Endothelial cell of umbilical vein (primary cell): ENCODE measurements around the gene PRKAG2. TPM values are rescaled to one million over a fixed set of nuclear protein-coding genes. Genes with fewer than 3 reads are reported as not detected.

Source experiments
- BruUV-seq: library from RNA; stranded (reverse); fragments of 400-500 nt; replicated peaks from 2 replicates; lab custom pipeline; 2021; lab: Mats Ljungman, UMichigan
- CTCF ChIA-PET: fragments of 300-600, 350-600 bp; sonication (Branson Sonifier 250); formaldehyde crosslinking; loops from one replicate; lab custom pipeline; 2021; ENCODE audit warnings: antibody characterized with exemption, inconsistent platforms; lab: Charles Lee
- POLR2A ChIA-PET: fragments of 300-600, 350-600 bp; sonication (Branson Sonifier 250); formaldehyde crosslinking; loops from one replicate; lab custom pipeline; 2021; ENCODE audit warnings: antibody characterized with exemption, inconsistent platforms; lab: Charles Lee
- DNase-seq: peaks from one replicate; pipeline ENCODE4 v3.0.0-alpha.2; 2011; ENCODE audit warnings: low read depth, low spot score
- FAIRE-seq: peaks from 2 replicates; lab custom pipeline; 2011; peaks lifted over from hg19 to GRCh38; lab: Jason Lieb, UNC
- H2AFZ ChIP-seq: 2 replicates; pipeline ENCODE4 v1.6.0; 2012; ENCODE audit warnings: low read depth, low read length, control low read depth, inconsistent platforms
- H3K27ac ChIP-seq: 2 replicates; pipeline ENCODE4 v1.5.1; 2011; ENCODE audit warnings: low read depth, mild to moderate bottlenecking, control low read depth, low read length, moderate library complexity; ENCODE audit not compliant: insufficient read depth
- H3K27me3 ChIP-seq, 2 experiments: 2 replicates each; pipeline versions ENCODE4 v1.6.0 to v1.6.1; 2011; ENCODE audit warnings: low read length in 2 of 2, mixed read lengths in 1 of 2; ENCODE audit not compliant: control insufficient read depth in 2 of 2, insufficient read depth in 2 of 2
- H3K36me3 ChIP-seq, 2 experiments: 2 replicates in 1 of 2; 3 replicates in 1 of 2; pipeline ENCODE4 v1.5.1; 2011; ENCODE audit warnings: low read length in 2 of 2, mild to moderate bottlenecking in 1 of 2, moderate library complexity in 1 of 2; ENCODE audit not compliant: control insufficient read depth in 2 of 2, insufficient read depth in 2 of 2; ENCODE audit errors: extremely low read depth in 1 of 2
- H3K4me1 ChIP-seq: 3 replicates; pipeline ENCODE4 v1.5.1; 2011; ENCODE audit warnings: mild to moderate bottlenecking, low read length; ENCODE audit not compliant: control insufficient read depth, insufficient read depth; ENCODE audit errors: extremely low read depth
- H3K4me2 ChIP-seq: 2 replicates; pipeline ENCODE4 v1.6.1; 2011; ENCODE audit warnings: low read length, control low read depth, mixed read lengths; ENCODE audit not compliant: insufficient read depth
- H3K4me3 ChIP-seq, 3 experiments: fragments of 200-600 bp in 1 of 3; sonication (generic), shearing (Covaris generic) in 1 of 3; replicated peaks in 1 of 3; 2 replicates each; pipeline ENCODE4 v1.5.1; 2011 to 2016; ENCODE audit warnings: control low read depth in 3 of 3, low read length in 3 of 3, mild to moderate bottlenecking in 2 of 3, inconsistent platforms in 1 of 3, low read depth in 1 of 3, moderate library complexity in 1 of 3; ENCODE audit not compliant: insufficient read depth in 1 of 3
- H3K79me2 ChIP-seq: 2 replicates; pipeline ENCODE4 v1.6.0; 2012; ENCODE audit warnings: low read length, inconsistent platforms; ENCODE audit not compliant: control insufficient read depth, insufficient read depth
- H3K9ac ChIP-seq: replicated peaks from 2 replicates; pipeline ENCODE3; 2011; ENCODE audit warnings: low read length, control low read depth; ENCODE audit not compliant: insufficient read depth; ENCODE audit errors: extremely low read depth
- H3K9me1 ChIP-seq: replicated peaks from 3 replicates; pipeline ENCODE4 v1.6.0; 2011; ENCODE audit warnings: mild to moderate bottlenecking, low read length; ENCODE audit not compliant: control insufficient read depth, insufficient read depth; ENCODE audit errors: extremely low read depth
- H3K9me3 ChIP-seq: replicated peaks from 2 replicates; pipeline ENCODE4 v1.5.1; 2012; ENCODE audit warnings: low read length, inconsistent platforms; ENCODE audit not compliant: control insufficient read depth, insufficient read depth
- H4K20me1 ChIP-seq: replicated peaks from 2 replicates; pipeline ENCODE3; 2011; ENCODE audit warnings: mild to moderate bottlenecking, low read length; ENCODE audit not compliant: control insufficient read depth, insufficient read depth; ENCODE audit errors: extremely low read depth
- EZH2 ChIP-seq: IDR thresholded peaks from 2 replicates; pipeline ENCODE4 v1.6.1; 2012; ENCODE audit warnings: borderline replicate concordance, low read depth, mild to moderate bottlenecking, moderate library complexity, low read length, inconsistent platforms; ENCODE audit not compliant: severe bottlenecking
- FOS ChIP-seq: IDR thresholded peaks from 2 replicates; pipeline ENCODE4 v1.6.1; 2011; ENCODE audit warnings: mild to moderate bottlenecking, low read length, moderate library complexity, borderline replicate concordance; ENCODE audit not compliant: insufficient read depth
- GATA2 ChIP-seq: IDR thresholded peaks from 2 replicates; pipeline ENCODE4 v1.7.0; 2011; ENCODE audit warnings: low read depth, mild to moderate bottlenecking, moderate library complexity, mixed read lengths, low read length; ENCODE audit not compliant: insufficient read length, insufficient read depth
- JUN ChIP-seq: IDR thresholded peaks from 2 replicates; pipeline ENCODE4 v1.6.1; 2011; ENCODE audit warnings: borderline replicate concordance, low read depth; ENCODE audit not compliant: insufficient read length, insufficient read depth
- MYC ChIP-seq: IDR thresholded peaks from one replicate; pipeline ENCODE4 v1.6.1; 2011; ENCODE audit warnings: mild to moderate bottlenecking, low read depth, low read length
- POLR2A ChIP-seq: IDR thresholded peaks from 2 replicates; pipeline ENCODE4 v1.6.1; 2012; ENCODE audit warnings: low read depth, mild to moderate bottlenecking, control low read depth, low read length
- POLR2AphosphoS5 ChIP-seq: IDR thresholded peaks from 2 replicates; pipeline ENCODE4 v1.6.1; 2012; ENCODE audit warnings: low read depth, mild to moderate bottlenecking, control low read depth, low read length, moderate library complexity; ENCODE audit not compliant: insufficient read depth
- dilution Hi-C: fragments of 300-500 bp; cut with MboI; formaldehyde crosslinking; loops from one replicate; pipeline ENCODE4 v1.15.0; 2019; ENCODE audit warnings: low sequenced_read_pairs; ENCODE audit not compliant: extremely low pct_ligation_motif_present
- intact Hi-C: fragments of 100-400 bp; cut with micrococcal nuclease; formaldehyde crosslinking; loops from one replicate; pipeline ENCODE4 v1.10.0; 2022
- polyA plus RNA-seq, 4 experiments: library from polyadenylated mRNA; depleted of rRNA in 3 of 4; stranded (reverse) in 3 of 4; unstranded in 1 of 4; fragments of >200 nt; gene quantifications; 2 replicates each; pipeline versions ENCODE4 v1.2.1 to v1.2.3, GENCODE V29; 2011 to 2012; ENCODE audit warnings: missing spikeins in 1 of 4
- total RNA-seq: library from RNA; stranded (reverse); gene quantifications from 2 replicates; pipeline ENCODE4 v1.2.3, GENCODE V29; 2021
- TF ChIP-seq, protein P1 (sequence below): IDR thresholded peaks from 2 replicates; pipeline ENCODE4 v1.6.1; 2011; ENCODE audit not compliant: insufficient read depth, insufficient read length
- TF ChIP-seq, protein P2 (sequence below), 2 donors: IDR thresholded peaks; 1 replicate in 1 of 2; 2 replicates in 1 of 2; pipeline ENCODE4 v1.5.1; 2011; ENCODE audit warnings: low read length in 2 of 2, mild to moderate bottlenecking in 2 of 2, moderate library complexity in 2 of 2, control low read depth in 1 of 2, inconsistent platforms in 1 of 2, low read depth in 1 of 2; ENCODE audit not compliant: insufficient read depth in 1 of 2; ENCODE audit errors: extremely low read depth in 1 of 2

PRKAG2 gene
- total and polyA plus RNA-seq, 2 donors (not counting 3 experiments of a cell fraction or from before 2014, with no cell fraction given) = 19.3 to 51.5 TPM

DNA sequence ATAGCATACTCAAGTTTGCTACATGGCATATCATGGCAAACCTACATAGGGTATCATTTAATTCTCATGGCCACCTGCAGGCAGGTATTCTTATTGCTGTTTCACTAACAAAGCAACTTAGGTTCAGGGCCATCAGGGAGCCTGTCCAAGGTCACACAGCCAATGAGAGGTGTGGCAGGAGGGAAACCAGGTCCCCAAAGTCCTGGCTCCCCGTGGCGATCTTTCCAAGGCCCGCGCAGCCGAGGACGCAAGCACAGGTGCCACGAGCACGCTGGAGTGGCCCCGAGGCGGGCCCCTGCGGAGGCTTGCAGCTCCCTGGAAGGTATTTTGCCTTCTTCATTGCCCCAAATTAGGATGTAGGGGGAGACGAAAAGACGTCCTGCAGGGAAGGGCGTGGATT, 20.8 kb downstream of the PRKAG2 start:
- Histone ChIP-seq H3K4me2 (no peak overlapping the region), H3K9ac (no peak overlapping the region), H3K27ac (no peak overlapping the region), H3K9me3 (no peaks in the 10 kb centered on the region), H4K20me1 (no peaks in the 10 kb centered on the region), H3K4me1 (no peaks in the 10 kb centered on the region), H3K4me3 (no peak overlapping the region), H3K79me2 (no peaks in the 10 kb centered on the region), H3K36me3 (no peaks in the 10 kb centered on the region), H3K9me1 (no peaks in the 10 kb centered on the region), H3K27me3 (no peaks in the 10 kb centered on the region), H2AFZ (no peak overlapping the region)
- no peak for FAIRE-seq
- TF ChIP-seq, protein P1, sequence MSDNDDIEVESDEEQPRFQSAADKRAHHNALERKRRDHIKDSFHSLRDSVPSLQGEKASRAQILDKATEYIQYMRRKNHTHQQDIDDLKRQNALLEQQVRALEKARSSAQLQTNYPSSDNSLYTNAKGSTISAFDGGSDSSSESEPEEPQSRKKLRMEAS = no peak
- TF ChIP-seq MYC = no peak
- TF ChIP-seq POLR2A = no peak
- DNase-seq = no peak
- BruUV-seq = no TSS peak
- intact Hi-C loops (no loop called here), dilution Hi-C loops (no loop called here)
- ChIA-PET POLR2A (no interaction called here), CTCF (no interaction called here)

DNA sequence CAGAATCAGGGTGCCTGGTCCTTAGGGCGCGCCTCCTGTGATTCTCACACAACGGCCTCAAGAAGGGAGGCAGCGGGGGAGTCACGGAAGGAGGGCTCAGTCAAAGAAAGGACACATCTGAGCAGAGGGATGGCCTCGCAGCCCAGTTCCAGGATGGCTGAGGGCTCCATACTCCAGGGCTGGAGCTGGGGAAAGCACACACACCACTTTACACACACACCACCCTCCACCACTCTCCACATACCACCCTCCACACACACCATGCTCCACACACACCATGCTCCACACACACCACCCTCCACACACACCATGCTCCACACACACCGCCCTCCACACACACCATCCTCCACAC, 22.2 kb downstream of the PRKAG2 start:
- FAIRE-seq = no peak
- intact Hi-C loops = no loop called here
- no TSS peak for BruUV-seq

More for the DNA sequence above, 22.2 kb downstream of the PRKAG2 start:
- Histone ChIP-seq H3K4me2 (no peak overlapping the region), H3K27ac (no peak overlapping the region), H3K9ac (no peak overlapping the region), H3K36me3 (no peaks in the 10 kb centered on the region), H3K27me3 (no peaks in the 10 kb centered on the region), H2AFZ (no peak overlapping the region), H3K9me3 (no peaks in the 10 kb centered on the region), H3K4me3 (no peak overlapping the region), H3K4me1 (no peaks in the 10 kb centered on the region), H3K79me2 (no peaks in the 10 kb centered on the region), H4K20me1 (no peaks in the 10 kb centered on the region), H3K9me1 (no peaks in the 10 kb centered on the region)
- TF ChIP-seq POLR2A = no peak
- TF ChIP-seq, protein P1 = no peak
- TF ChIP-seq EZH2 = no peak
- no peak for TF ChIP-seq JUN
- no peak for TF ChIP-seq POLR2AphosphoS5
- TF ChIP-seq GATA2 = no peak
- TF ChIP-seq, protein P2, sequence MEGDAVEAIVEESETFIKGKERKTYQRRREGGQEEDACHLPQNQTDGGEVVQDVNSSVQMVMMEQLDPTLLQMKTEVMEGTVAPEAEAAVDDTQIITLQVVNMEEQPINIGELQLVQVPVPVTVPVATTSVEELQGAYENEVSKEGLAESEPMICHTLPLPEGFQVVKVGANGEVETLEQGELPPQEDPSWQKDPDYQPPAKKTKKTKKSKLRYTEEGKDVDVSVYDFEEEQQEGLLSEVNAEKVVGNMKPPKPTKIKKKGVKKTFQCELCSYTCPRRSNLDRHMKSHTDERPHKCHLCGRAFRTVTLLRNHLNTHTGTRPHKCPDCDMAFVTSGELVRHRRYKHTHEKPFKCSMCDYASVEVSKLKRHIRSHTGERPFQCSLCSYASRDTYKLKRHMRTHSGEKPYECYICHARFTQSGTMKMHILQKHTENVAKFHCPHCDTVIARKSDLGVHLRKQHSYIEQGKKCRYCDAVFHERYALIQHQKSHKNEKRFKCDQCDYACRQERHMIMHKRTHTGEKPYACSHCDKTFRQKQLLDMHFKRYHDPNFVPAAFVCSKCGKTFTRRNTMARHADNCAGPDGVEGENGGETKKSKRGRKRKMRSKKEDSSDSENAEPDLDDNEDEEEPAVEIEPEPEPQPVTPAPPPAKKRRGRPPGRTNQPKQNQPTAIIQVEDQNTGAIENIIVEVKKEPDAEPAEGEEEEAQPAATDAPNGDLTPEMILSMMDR (IDR thresholded peaks at IDR 0.05; ENCODE audit: extremely low read depth in 1 of 2, insufficient read depth in 1 of 2, low read depth in 1 of 2, low read length in 2 of 2) = no peak
- TF ChIP-seq MYC = no peak
- TF ChIP-seq FOS = no peak
- no peak for DNase-seq
- dilution Hi-C loops = no loop called here
- CTCF ChIA-PET = no interaction called here
- POLR2A ChIA-PET = no interaction called here
